Endothelial cell of umbilical vein (primary cell): Measurements from ENCODE around the gene SPPL2B. TPM values are rescaled to one million over a fixed set of nuclear protein-coding genes. Genes with fewer than 3 reads are reported as not detected.

Experiments
- BruUV-seq: library from RNA; stranded (reverse); fragments of 400-500 nt; replicated peaks from 2 replicates; lab custom pipeline; 2021; lab: Mats Ljungman, UMichigan
- CTCF ChIA-PET: fragments of 300-600, 350-600 bp; sonication (Branson Sonifier 250); formaldehyde crosslinking; loops from one replicate; lab custom pipeline; 2021; ENCODE audit warnings: antibody characterized with exemption, inconsistent platforms; lab: Charles Lee
- POLR2A ChIA-PET: fragments of 300-600, 350-600 bp; sonication (Branson Sonifier 250); formaldehyde crosslinking; loops from one replicate; lab custom pipeline; 2021; ENCODE audit warnings: antibody characterized with exemption, inconsistent platforms; lab: Charles Lee
- DNase-seq: peaks from one replicate; pipeline ENCODE4 v3.0.0-alpha.2; 2011; ENCODE audit warnings: low read depth, low spot score
- FAIRE-seq: peaks from 2 replicates; lab custom pipeline; 2011; peaks lifted over from hg19 to GRCh38; lab: Jason Lieb, UNC
- H2AFZ ChIP-seq: 2 replicates; pipeline ENCODE4 v1.6.0; 2012; ENCODE audit warnings: low read depth, low read length, control low read depth, inconsistent platforms
- H3K27ac ChIP-seq: 2 replicates; pipeline ENCODE4 v1.5.1; 2011; ENCODE audit warnings: low read depth, mild to moderate bottlenecking, control low read depth, low read length, moderate library complexity; ENCODE audit not compliant: insufficient read depth
- H3K27me3 ChIP-seq, 2 experiments: 2 replicates each; pipeline versions ENCODE4 v1.6.0 to v1.6.1; 2011; ENCODE audit warnings: low read length in 2 of 2, mixed read lengths in 1 of 2; ENCODE audit not compliant: control insufficient read depth in 2 of 2, insufficient read depth in 2 of 2
- H3K36me3 ChIP-seq, 2 experiments: 2 replicates in 1 of 2; 3 replicates in 1 of 2; pipeline ENCODE4 v1.5.1; 2011; ENCODE audit warnings: low read length in 2 of 2, mild to moderate bottlenecking in 1 of 2, moderate library complexity in 1 of 2; ENCODE audit not compliant: control insufficient read depth in 2 of 2, insufficient read depth in 2 of 2; ENCODE audit errors: extremely low read depth in 1 of 2
- H3K4me1 ChIP-seq: 3 replicates; pipeline ENCODE4 v1.5.1; 2011; ENCODE audit warnings: mild to moderate bottlenecking, low read length; ENCODE audit not compliant: control insufficient read depth, insufficient read depth; ENCODE audit errors: extremely low read depth
- H3K4me2 ChIP-seq: 2 replicates; pipeline ENCODE4 v1.6.1; 2011; ENCODE audit warnings: low read length, control low read depth, mixed read lengths; ENCODE audit not compliant: insufficient read depth
- H3K4me3 ChIP-seq, 3 experiments: fragments of 200-600 bp in 1 of 3; sonication (generic), shearing (Covaris generic) in 1 of 3; replicated peaks in 1 of 3; 2 replicates each; pipeline ENCODE4 v1.5.1; 2011 to 2016; ENCODE audit warnings: control low read depth in 3 of 3, low read length in 3 of 3, mild to moderate bottlenecking in 2 of 3, inconsistent platforms in 1 of 3, low read depth in 1 of 3, moderate library complexity in 1 of 3; ENCODE audit not compliant: insufficient read depth in 1 of 3
- H3K79me2 ChIP-seq: 2 replicates; pipeline ENCODE4 v1.6.0; 2012; ENCODE audit warnings: low read length, inconsistent platforms; ENCODE audit not compliant: control insufficient read depth, insufficient read depth
- H3K9ac ChIP-seq: replicated peaks from 2 replicates; pipeline ENCODE3; 2011; ENCODE audit warnings: low read length, control low read depth; ENCODE audit not compliant: insufficient read depth; ENCODE audit errors: extremely low read depth
- H3K9me1 ChIP-seq: replicated peaks from 3 replicates; pipeline ENCODE4 v1.6.0; 2011; ENCODE audit warnings: mild to moderate bottlenecking, low read length; ENCODE audit not compliant: control insufficient read depth, insufficient read depth; ENCODE audit errors: extremely low read depth
- H3K9me3 ChIP-seq: replicated peaks from 2 replicates; pipeline ENCODE4 v1.5.1; 2012; ENCODE audit warnings: low read length, inconsistent platforms; ENCODE audit not compliant: control insufficient read depth, insufficient read depth
- H4K20me1 ChIP-seq: replicated peaks from 2 replicates; pipeline ENCODE3; 2011; ENCODE audit warnings: mild to moderate bottlenecking, low read length; ENCODE audit not compliant: control insufficient read depth, insufficient read depth; ENCODE audit errors: extremely low read depth
- EZH2 ChIP-seq: IDR thresholded peaks from 2 replicates; pipeline ENCODE4 v1.6.1; 2012; ENCODE audit warnings: borderline replicate concordance, low read depth, mild to moderate bottlenecking, moderate library complexity, low read length, inconsistent platforms; ENCODE audit not compliant: severe bottlenecking
- FOS ChIP-seq: IDR thresholded peaks from 2 replicates; pipeline ENCODE4 v1.6.1; 2011; ENCODE audit warnings: mild to moderate bottlenecking, low read length, moderate library complexity, borderline replicate concordance; ENCODE audit not compliant: insufficient read depth
- GATA2 ChIP-seq: IDR thresholded peaks from 2 replicates; pipeline ENCODE4 v1.7.0; 2011; ENCODE audit warnings: low read depth, mild to moderate bottlenecking, moderate library complexity, mixed read lengths, low read length; ENCODE audit not compliant: insufficient read length, insufficient read depth
- JUN ChIP-seq: IDR thresholded peaks from 2 replicates; pipeline ENCODE4 v1.6.1; 2011; ENCODE audit warnings: borderline replicate concordance, low read depth; ENCODE audit not compliant: insufficient read length, insufficient read depth
- MAX ChIP-seq: IDR thresholded peaks from 2 replicates; pipeline ENCODE4 v1.6.1; 2011; ENCODE audit not compliant: insufficient read depth, insufficient read length
- MYC ChIP-seq: IDR thresholded peaks from one replicate; pipeline ENCODE4 v1.6.1; 2011; ENCODE audit warnings: mild to moderate bottlenecking, low read depth, low read length
- POLR2A ChIP-seq: IDR thresholded peaks from 2 replicates; pipeline ENCODE4 v1.6.1; 2012; ENCODE audit warnings: low read depth, mild to moderate bottlenecking, control low read depth, low read length
- POLR2AphosphoS5 ChIP-seq: IDR thresholded peaks from 2 replicates; pipeline ENCODE4 v1.6.1; 2012; ENCODE audit warnings: low read depth, mild to moderate bottlenecking, control low read depth, low read length, moderate library complexity; ENCODE audit not compliant: insufficient read depth
- dilution Hi-C: fragments of 300-500 bp; cut with MboI; formaldehyde crosslinking; loops from one replicate; pipeline ENCODE4 v1.15.0; 2019; ENCODE audit warnings: low sequenced_read_pairs; ENCODE audit not compliant: extremely low pct_ligation_motif_present
- intact Hi-C: fragments of 100-400 bp; cut with micrococcal nuclease; formaldehyde crosslinking; loops from one replicate; pipeline ENCODE4 v1.10.0; 2022
- polyA plus RNA-seq, 4 experiments: library from polyadenylated mRNA; depleted of rRNA in 3 of 4; stranded (reverse) in 3 of 4; unstranded in 1 of 4; fragments of >200 nt; gene quantifications; 2 replicates each; pipeline versions ENCODE4 v1.2.1 to v1.2.3, GENCODE V29; 2011 to 2012; ENCODE audit warnings: missing spikeins in 1 of 4
- total RNA-seq: library from RNA; stranded (reverse); gene quantifications from 2 replicates; pipeline ENCODE4 v1.2.3, GENCODE V29; 2021
- TF ChIP-seq, protein P1 (sequence below), 2 donors: IDR thresholded peaks; 1 replicate in 1 of 2; 2 replicates in 1 of 2; pipeline ENCODE4 v1.5.1; 2011; ENCODE audit warnings: low read length in 2 of 2, mild to moderate bottlenecking in 2 of 2, moderate library complexity in 2 of 2, control low read depth in 1 of 2, inconsistent platforms in 1 of 2, low read depth in 1 of 2; ENCODE audit not compliant: insufficient read depth in 1 of 2; ENCODE audit errors: extremely low read depth in 1 of 2

The SPPL2B gene
- total and polyA plus RNA-seq, 2 donors (not counting 3 experiments of a cell fraction or from before 2014, with no cell fraction given): 60.7 to 62.7 TPM

DNA sequence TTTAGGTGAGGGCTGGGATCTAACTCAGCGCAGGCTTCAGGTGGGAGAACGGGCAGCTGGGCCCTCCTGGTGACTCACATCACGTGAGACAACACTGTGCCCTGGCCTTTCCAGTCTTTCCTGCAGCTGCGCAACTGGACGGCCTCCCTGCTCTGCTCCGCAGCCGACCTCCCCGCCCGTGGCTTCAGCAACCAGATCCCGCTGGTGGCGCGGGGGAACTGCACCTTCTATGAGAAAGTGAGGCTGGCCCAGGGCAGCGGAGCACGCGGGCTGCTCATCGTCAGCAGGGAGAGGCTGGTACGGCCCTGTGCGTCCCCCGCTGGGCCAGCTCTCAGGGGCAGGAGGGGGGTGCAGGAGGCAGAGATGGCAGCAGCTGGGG lies 8.8 kb downstream of the SPPL2B start:
- H3K4me3 ChIP-seq: no peak overlapping the region
- H3K9me1 ChIP-seq: no peaks in the 10 kb centered on the region
- no peak overlapping the region for H3K4me2 ChIP-seq
- H3K79me2 ChIP-seq: peaks cover 4% of the 10 kb centered on the region
- no peaks in the 10 kb centered on the region for H3K4me1 ChIP-seq
- H4K20me1 ChIP-seq: no peaks in the 10 kb centered on the region
- H3K27ac ChIP-seq: no peak overlapping the region
- FAIRE-seq (no peak), DNase-seq (no peak)
- no peaks in the 10 kb centered on the region for H3K9me3 ChIP-seq
- H2AFZ ChIP-seq: no peak overlapping the region
- no peak for TF ChIP-seq POLR2A
- TF ChIP-seq, protein P1, sequence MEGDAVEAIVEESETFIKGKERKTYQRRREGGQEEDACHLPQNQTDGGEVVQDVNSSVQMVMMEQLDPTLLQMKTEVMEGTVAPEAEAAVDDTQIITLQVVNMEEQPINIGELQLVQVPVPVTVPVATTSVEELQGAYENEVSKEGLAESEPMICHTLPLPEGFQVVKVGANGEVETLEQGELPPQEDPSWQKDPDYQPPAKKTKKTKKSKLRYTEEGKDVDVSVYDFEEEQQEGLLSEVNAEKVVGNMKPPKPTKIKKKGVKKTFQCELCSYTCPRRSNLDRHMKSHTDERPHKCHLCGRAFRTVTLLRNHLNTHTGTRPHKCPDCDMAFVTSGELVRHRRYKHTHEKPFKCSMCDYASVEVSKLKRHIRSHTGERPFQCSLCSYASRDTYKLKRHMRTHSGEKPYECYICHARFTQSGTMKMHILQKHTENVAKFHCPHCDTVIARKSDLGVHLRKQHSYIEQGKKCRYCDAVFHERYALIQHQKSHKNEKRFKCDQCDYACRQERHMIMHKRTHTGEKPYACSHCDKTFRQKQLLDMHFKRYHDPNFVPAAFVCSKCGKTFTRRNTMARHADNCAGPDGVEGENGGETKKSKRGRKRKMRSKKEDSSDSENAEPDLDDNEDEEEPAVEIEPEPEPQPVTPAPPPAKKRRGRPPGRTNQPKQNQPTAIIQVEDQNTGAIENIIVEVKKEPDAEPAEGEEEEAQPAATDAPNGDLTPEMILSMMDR (IDR thresholded peaks at IDR 0.05; ENCODE audit: extremely low read depth in 1 of 2, insufficient read depth in 1 of 2, low read depth in 1 of 2, low read length in 2 of 2): no peak
- no peak for TF ChIP-seq MYC
- no peak for TF ChIP-seq EZH2
- no peak for TF ChIP-seq FOS
- TF ChIP-seq MAX: no peak
- TF ChIP-seq POLR2AphosphoS5: no peak
- TF ChIP-seq GATA2: no peak
- no peak for TF ChIP-seq JUN
- intact Hi-C loops: no loop called here
- no peaks in the 10 kb centered on the region for H3K27me3 ChIP-seq
- dilution Hi-C loops: no loop called here
- CTCF ChIA-PET: no interaction called here
- POLR2A ChIA-PET: no interaction called here
- no peak overlapping the region for H3K9ac ChIP-seq
- BruUV-seq: no TSS peak
- no peaks in the 10 kb centered on the region for H3K36me3 ChIP-seq
